ENCODE results near the gene CLEC18A.
"Not testable (repeated sequence)": the region's sequence is repeated elsewhere in the genome, so short reads cannot be mapped to it uniquely, and the experiment has no call there.

CLEC18A gene

GRCh38 chr16:69937465-69937951, 13.6 kb upstream of the CLEC18A start:
- Mint-ChIP-seq H3K27me3 (no peaks in the 10 kb centered on the region), H3K27ac (peak overlapping the region in 1 of 2 donors; percentile 91), H3K4me1 (no peaks in the 10 kb centered on the region), H3K4me3 (no peak overlapping the region), H3K9me3 (no peaks in the 10 kb centered on the region)
- ATAC-seq (no peak), DNase-seq (no peak)

DNA sequence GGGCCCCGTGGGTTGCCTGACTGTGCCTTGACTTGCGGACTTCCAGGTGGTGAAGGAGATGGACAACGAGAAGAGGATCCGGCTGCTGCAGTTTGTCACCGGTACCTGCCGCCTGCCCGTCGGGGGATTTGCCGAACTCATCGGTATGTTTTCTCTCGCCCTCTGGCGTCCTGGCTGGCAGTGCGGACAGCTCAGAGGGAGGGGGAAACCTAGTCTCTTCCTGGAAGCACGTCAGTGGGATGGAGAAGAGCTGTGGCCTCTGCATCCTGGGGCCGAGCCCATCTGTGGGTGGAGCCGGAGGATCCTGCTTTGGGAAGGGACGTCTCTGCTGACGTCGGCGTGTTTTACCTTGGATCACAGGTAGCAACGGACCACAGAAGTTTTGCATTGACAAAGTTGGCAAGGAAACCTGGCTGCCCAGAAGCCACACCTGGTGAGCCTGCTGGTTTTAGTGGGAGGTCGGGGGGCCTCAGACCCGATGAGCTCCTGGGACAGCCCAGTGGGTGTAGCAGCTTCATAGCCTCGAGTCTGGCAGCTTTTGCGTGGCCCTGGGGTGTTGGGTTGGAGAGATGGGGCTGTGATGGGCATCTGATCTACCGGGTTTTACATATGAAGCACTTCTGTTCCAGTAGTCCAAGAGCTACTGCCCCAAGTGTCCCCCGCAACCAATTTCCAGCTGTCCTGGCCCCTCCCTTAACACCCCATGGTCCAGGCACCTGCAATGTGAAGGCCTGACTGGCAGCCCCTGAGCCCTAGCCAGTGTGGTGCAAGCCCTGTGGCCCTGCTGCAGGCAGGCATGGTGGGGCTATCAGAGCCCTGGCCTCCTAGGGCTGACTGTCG, 11.9 kb upstream of the CLEC18A start:
- DNase-seq (no peak), ATAC-seq (no peak)
- Mint-ChIP-seq H3K4me1 (no peaks in the 10 kb centered on the region), H3K9me3 (no peaks in the 10 kb centered on the region), H3K27me3 (no peaks in the 10 kb centered on the region), H3K4me3 (no peak overlapping the region), H3K27ac (no peak overlapping the region)

GRCh38 chr16:69939821-69940585, 11.1 kb upstream of the CLEC18A start:
- no peaks in the 10 kb centered on the region for H3K4me1 Mint-ChIP-seq
- H3K4me3 Mint-ChIP-seq, result no peak overlapping the region
- H3K27ac Mint-ChIP-seq, result no peak overlapping the region
- H3K9me3 Mint-ChIP-seq, result no peaks in the 10 kb centered on the region
- no peak for DNase-seq
- no peaks in the 10 kb centered on the region for H3K27me3 Mint-ChIP-seq
- peak; percentile 33 for ATAC-seq

- no peaks in the 10 kb centered on the region for H3K4me1 Mint-ChIP-seq
- DNase-seq, result no peak
- ATAC-seq, result no peak
- no peaks in the 10 kb centered on the region for H3K9me3 Mint-ChIP-seq
- H3K4me3 Mint-ChIP-seq, result no peak overlapping the region
- H3K27me3 Mint-ChIP-seq, result no peaks in the 10 kb centered on the region
- peak overlapping the region in 1 of 2 donors; percentile 48 for H3K27ac Mint-ChIP-seq
Measured at GRCh38 chr16:69940676-69941075, 10.5 kb upstream of the CLEC18A start.

DNA sequence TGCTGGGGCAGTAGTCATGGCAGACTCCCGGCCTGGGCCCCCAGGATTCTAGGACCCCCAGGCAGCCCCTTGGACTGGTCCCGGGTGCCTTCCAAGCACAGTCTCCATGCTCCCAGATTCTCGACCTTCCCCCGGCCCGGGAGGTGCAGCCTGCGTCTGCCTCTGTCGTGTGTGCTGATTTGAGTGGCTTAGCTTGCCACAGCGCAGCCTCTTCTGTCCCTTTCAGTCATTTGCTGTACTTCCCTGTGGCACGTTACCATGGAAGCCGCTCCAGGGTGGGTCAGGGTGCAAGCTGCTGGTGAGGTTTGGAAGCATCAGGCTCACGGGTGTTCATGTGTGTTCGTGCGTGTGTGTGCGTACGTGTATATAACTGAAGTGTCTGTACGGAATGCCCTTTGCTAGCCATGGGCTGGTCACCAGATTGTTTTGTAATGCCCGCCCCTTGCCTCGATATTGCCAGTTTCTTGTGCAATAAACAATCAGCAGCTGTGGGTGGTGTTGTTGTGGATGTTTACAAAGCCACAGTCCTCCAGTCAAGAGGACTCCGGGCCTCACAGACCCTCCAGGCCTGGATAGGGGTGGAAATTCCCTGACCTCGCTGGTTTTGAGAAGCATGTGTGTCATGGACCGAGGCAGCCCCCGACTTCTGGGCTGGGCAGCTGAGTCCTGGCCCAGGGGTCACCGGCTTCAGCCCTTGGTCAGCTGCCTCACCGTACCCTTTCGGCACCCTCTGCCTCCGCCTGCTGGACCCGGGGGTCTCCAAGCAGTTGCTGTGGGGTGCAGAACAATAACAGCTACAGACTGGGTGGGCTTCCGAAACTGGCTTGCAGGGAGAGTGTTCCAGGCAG, 9.7 kb upstream of the CLEC18A start:
- Mint-ChIP-seq H3K9me3 (no peaks in the 10 kb centered on the region), H3K27ac (peak overlapping the region in 1 of 2 donors; percentile 28), H3K4me1 (no peaks in the 10 kb centered on the region), H3K27me3 (no peaks in the 10 kb centered on the region), H3K4me3 (no peak overlapping the region)
- ATAC-seq (no peak), DNase-seq (no peak)

GRCh38 chr16:69942099-69942491, 9.0 kb upstream of the CLEC18A start:
- no peak overlapping the region for H3K27ac Mint-ChIP-seq
- no peaks in the 10 kb centered on the region for H3K27me3 Mint-ChIP-seq
- no peaks in the 10 kb centered on the region for H3K9me3 Mint-ChIP-seq
- H3K4me1 Mint-ChIP-seq, result no peaks in the 10 kb centered on the region
- H3K4me3 Mint-ChIP-seq, result no peak overlapping the region
- no peak for DNase-seq
- ATAC-seq, result no peak

DNA sequence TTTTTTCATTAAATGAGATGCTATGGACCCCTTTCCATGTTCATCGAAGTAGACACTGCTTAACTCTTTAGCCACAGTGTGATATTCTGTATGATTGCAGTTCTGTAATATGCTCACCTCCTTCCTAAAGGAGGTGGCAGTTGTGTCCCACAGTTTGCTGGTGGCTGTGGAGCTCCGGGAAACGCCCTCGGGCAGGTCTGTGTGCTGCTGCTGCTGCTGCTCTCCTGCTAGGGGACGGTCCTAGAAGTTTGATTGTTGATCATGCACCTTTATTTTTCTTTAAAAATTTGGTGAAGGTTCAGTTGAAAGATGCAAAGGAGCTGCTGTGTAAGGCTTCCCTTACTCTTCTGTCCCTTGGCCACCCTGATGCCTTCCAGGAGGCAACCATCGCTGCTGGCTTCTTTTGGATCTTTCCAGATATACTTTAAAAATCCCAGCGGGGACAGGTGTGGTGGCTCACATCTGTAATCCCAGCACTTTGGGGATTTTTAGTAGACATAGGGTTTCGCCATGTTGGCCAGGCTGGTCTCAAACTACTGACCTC, 8.4 kb upstream of the CLEC18A start:
- Mint-ChIP-seq H3K9me3 (no peaks in the 10 kb centered on the region), H3K27ac (no peak overlapping the region), H3K27me3 (no peaks in the 10 kb centered on the region), H3K4me3 (no peak overlapping the region), H3K4me1 (no peaks in the 10 kb centered on the region)
- no peak for DNase-seq
- ATAC-seq, result no peak

DNA sequence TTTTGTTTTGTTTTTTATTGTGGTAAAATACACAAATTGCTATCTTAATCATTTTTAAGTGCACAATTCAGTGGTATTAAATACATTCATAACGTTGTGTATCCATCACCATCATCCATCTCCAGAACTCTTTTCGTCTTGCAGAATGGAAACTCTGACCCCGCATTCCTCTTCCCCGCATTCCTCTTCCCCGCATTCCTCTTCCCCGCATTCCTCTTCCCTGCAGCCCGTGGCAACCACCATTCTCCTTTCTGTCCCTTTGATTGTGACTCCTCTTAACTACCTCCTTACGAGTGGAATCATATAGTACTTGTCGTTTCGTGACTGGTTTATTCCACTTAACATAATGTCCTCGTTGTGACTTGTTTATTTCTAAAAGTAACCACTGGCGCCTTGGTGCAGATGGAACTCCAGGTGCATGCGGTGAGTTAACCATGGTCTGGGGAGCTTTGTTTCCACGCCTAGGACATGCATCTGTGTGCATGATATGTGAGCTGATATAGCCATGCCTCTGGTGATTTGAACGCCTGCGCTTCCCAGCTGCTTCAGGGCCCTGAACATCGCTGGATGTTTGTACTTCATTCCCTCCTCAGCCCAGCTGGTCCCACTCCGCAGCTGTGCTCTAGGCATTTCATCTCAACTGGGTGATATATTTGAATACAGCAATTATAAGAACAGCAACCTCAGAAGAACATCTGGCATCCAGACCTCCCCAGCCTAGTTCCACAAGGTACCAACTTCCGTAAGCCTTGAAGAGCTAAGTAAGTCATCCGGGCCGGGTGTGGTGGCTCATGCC, 7.7 kb upstream of the CLEC18A start:
- H3K4me3 Mint-ChIP-seq, H3K27me3 Mint-ChIP-seq, H3K9me3 Mint-ChIP-seq, H3K4me1 Mint-ChIP-seq, ATAC-seq, H3K27ac Mint-ChIP-seq, DNase-seq: not testable (repeated sequence)

GRCh38 chr16:69950411-69950810, 723 bp upstream of the CLEC18A start:
- not testable (repeated sequence) for H3K4me1 Mint-ChIP-seq, DNase-seq, H3K27ac Mint-ChIP-seq, H3K9me3 Mint-ChIP-seq, H3K27me3 Mint-ChIP-seq, H3K4me3 Mint-ChIP-seq, ATAC-seq

- peak; percentile 41 for ATAC-seq
- not testable (repeated sequence) for H3K27ac Mint-ChIP-seq, H3K27me3 Mint-ChIP-seq, H3K4me1 Mint-ChIP-seq, H3K4me3 Mint-ChIP-seq, H3K9me3 Mint-ChIP-seq, DNase-seq
Measured at GRCh38 chr16:69951672-69952031, 518 bp downstream of the CLEC18A start.

GRCh38 chr16:69952116-69952515, 982 bp downstream of the CLEC18A start:
- not testable (repeated sequence) for H3K9me3 Mint-ChIP-seq, H3K27me3 Mint-ChIP-seq, H3K4me1 Mint-ChIP-seq, DNase-seq, H3K4me3 Mint-ChIP-seq, H3K27ac Mint-ChIP-seq
- peak; percentile 49 for ATAC-seq

GRCh38 chr16:69952572-69953355, 1.6 kb downstream of the CLEC18A start:
- H3K9me3 Mint-ChIP-seq, DNase-seq, H3K27ac Mint-ChIP-seq, H3K4me1 Mint-ChIP-seq, ATAC-seq, H3K27me3 Mint-ChIP-seq, H3K4me3 Mint-ChIP-seq: not testable (repeated sequence)

DNA sequence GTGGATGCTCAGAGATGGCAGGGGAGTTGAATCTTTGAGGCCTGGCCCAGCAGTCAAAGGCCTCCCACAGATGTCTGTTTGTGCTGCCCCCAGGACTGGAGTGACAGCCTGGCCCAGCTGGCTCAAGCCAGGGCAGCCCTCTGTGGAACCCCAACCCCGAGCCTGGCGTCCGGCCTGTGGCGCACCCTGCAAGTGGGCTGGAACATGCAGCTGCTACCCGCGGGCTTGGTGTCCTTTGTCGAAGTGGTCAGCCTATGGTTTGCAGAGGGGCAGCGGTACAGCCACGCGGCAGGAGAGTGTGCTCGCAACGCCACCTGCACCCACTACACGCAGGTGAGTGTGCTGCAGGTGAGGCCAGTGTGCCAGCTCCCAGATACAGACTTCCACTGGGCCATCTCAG, 3.1 kb downstream of the CLEC18A start:
- not testable (repeated sequence) for ATAC-seq, DNase-seq, H3K9me3 Mint-ChIP-seq, H3K27me3 Mint-ChIP-seq, H3K27ac Mint-ChIP-seq, H3K4me1 Mint-ChIP-seq, H3K4me3 Mint-ChIP-seq

- DNase-seq, H3K27ac Mint-ChIP-seq, H3K4me1 Mint-ChIP-seq, ATAC-seq, H3K4me3 Mint-ChIP-seq, H3K9me3 Mint-ChIP-seq: not testable (repeated sequence)
- H3K27me3 Mint-ChIP-seq, result peaks cover 19% of the 10 kb centered on the region
Measured at GRCh38 chr16:69963312-69963711, 12.2 kb downstream of the CLEC18A start.

Data from stimulated activated naive CD8-positive, alpha-beta T cell treated with anti-CD3 and anti-CD28 coated beads, Interleukin-15, amount 100 ng/mL, for 72 hours (primary cell).